HG02588 (cell line): ENCODE data around the gene RIPK3.
A peak's percentile ranks its signal among the peaks of the same experiment; 100 is the strongest.
"Not testable (repeated sequence)": the region's sequence is repeated elsewhere in the genome, so short reads cannot be mapped to it uniquely, and the experiment has no call there.

Experiments used
- ATAC-seq: cut with Tn5 transposase; IDR thresholded peaks from one replicate; pipeline ENCODE4 v1.9.1; 2021; ENCODE audit warnings: mild to moderate bottlenecking, moderate library complexity; ENCODE audit not compliant: unreplicated experiment

RIPK3 gene

GRCh38 chr14:24339284-24340151 is at the start of gene RIPK3:
Gene RIPK3, minus strand, starts transcription at chr14:24339991. Its CDS starts 165 bp downstream, at chr14:24339826.
- peak; percentile 82 for ATAC-seq

- no peak for ATAC-seq
These were observed 49.5 kb upstream of the RIPK3 start for GRCh38 chr14:24389226-24389848.

DNA sequence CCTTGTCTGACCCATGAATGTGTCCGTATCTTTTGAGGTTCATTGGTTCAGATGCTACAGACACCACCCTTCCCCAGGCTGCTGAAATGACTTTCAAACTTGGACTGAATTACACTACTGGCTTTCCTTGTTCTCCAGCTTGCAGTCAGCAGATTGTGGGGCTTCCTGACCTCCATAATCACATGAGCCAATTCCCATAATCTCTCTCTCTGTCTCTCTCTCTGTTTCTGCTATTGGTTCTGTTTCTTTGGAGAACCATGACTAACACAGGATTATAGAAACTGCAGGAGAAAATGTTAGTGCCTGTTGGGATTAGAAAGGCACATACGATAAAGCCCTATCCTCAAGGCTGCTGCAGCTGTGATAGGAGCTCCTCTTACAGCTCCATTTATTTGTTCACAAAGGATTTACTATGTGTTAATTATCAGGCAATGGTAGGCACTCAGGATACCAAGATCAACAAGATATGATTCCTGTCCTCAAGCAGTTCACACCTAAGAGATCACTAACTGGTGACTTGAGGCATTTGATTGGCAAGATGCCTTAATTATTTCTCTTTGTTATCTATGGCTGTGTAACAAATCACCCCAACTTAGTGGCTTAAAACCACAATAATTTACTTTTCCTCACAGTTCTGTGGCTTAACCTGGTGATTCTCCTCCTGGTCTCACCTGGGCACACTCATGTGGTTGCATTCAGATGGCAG is 48.8 kb upstream of the RIPK3 start:
- ATAC-seq, result no peak

DNA sequence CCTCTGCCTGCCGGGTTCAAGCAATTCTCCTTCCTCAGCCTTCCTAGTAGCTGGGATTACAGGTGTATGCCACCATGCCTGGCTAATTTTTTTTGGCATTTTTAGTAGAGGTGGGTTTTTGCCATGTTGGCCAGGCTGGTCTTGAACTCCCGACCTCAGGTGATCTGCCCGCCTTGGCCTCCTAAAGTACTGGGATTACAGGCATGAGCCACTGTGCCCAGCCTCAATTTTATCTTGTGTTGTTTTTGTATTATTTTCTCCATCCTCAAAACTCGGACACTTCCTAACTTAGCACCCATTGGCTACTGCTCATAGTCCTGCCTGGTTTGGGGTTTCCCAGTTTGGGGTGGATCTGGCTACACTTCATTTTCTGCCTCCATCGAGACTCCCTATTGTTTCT is 47.8 kb upstream of the RIPK3 start:
- not testable (repeated sequence) for ATAC-seq

DNA sequence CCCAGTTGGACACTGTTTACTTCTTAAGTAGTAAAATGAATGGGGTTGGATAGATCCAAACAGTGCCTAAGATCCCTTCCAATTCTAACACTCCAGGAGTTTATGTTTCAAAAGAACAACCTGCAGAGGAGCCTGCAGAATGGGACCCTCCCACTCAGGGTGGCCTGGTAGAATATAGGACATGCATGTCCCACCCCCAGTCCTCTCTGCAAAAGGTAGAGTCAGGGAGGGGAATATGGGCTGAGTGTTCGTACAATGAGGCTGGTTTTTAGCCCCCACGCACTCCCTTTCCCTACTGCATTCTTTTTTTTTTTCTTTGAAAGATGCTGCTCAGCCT is 47.2 kb upstream of the RIPK3 start:
- no peak for ATAC-seq

- no peak for ATAC-seq
These were observed 45.7 kb upstream of the RIPK3 start for GRCh38 chr14:24385524-24385923.

DNA sequence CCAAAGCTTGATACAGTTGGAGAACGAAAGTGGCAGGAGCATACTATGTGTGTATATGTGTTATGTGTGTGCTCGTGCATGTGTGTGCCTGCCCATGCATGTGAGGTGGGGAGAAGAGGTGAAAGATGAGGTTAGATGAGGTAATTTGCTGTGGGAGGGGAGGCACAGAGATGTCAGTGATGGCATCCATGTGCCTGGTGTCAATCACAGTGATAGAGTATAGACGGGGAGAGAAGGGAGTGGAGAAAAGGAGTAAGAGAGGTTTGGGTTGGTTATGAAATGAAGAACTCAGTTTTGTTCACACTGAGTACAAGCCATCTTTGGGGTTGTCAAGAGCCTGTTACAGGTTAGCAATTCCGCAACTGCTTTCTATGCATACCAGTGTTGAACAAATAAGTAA is 44.4 kb upstream of the RIPK3 start:
- no peak for ATAC-seq

- ATAC-seq, result no peak
These were observed 42.2 kb upstream of the RIPK3 start for GRCh38 chr14:24382064-24382371.

GRCh38 chr14:24381363-24382063 is 41.7 kb upstream of the RIPK3 start:
- no peak for ATAC-seq

GRCh38 chr14:24379907-24380730 is 40.3 kb upstream of the RIPK3 start:
- ATAC-seq, result no peak

DNA sequence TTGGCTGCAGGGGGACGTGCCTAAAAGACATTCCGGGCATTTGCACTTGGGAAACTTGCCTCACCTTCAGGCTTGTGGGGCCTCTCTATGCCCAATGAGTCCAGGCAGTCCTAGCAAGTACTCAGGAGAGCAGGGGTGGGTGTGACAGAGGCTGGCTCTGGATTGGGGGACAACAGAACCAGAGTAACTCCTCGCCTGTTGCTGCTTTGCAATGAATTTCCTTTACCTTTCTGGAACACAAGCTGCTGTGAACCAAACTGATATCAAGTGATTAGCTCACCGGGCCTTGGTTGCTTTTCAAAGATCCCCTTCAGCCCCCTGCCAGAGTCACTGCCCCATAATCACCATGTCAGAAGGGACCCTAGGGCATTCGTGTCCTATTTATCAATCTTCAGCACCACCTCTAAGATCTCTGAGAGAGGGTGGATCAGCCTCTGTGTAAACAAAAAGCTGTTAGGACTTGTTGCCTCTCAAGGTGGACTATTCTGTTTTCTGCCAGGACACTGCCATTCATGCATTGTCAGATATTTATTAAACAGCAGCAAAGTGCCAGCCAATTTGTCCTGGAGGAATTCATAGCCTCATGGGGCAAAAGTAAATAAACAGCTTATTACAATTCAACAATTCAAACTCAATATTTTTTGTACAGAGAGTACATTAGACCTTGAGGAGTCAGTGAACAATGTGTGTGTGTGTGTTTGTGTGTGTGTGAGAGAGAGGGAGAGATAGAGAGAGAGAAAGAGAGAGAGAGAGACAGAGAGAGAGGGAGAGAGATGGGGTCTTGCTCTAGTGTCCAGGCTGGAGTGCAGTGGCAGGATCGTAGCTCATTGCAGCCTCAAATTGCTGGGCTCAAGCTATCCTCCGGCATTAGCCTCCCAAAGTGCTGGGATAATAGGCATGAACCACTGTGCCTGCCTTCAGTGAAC is 39.5 kb upstream of the RIPK3 start:
- ATAC-seq, result no peak

- no peak for ATAC-seq
These were observed 38.5 kb upstream of the RIPK3 start for GRCh38 chr14:24378327-24378726.

- no peak for ATAC-seq
These were observed 37.9 kb upstream of the RIPK3 start for GRCh38 chr14:24377657-24378056.

- no peak for ATAC-seq
These were observed 37.3 kb upstream of the RIPK3 start for GRCh38 chr14:24377126-24377525.

GRCh38 chr14:24376448-24377070 is 36.8 kb upstream of the RIPK3 start:
- no peak for ATAC-seq

GRCh38 chr14:24372701-24373416 is 33.1 kb upstream of the RIPK3 start:
- no peak for ATAC-seq

- not testable (repeated sequence) for ATAC-seq
These were observed 31.8 kb upstream of the RIPK3 start for GRCh38 chr14:24371605-24372004.

GRCh38 chr14:24370748-24371147 is 31.0 kb upstream of the RIPK3 start:
- no peak for ATAC-seq
